Measurements from ENCODE around the gene ZNF506.
A peak's percentile ranks its signal among the peaks of the same experiment; 100 is the strongest.
"Not testable (repeated sequence)": the region's sequence is repeated elsewhere in the genome, so short reads cannot be mapped to it uniquely, and the experiment has no call there.

Gene ZNF506

DNA sequence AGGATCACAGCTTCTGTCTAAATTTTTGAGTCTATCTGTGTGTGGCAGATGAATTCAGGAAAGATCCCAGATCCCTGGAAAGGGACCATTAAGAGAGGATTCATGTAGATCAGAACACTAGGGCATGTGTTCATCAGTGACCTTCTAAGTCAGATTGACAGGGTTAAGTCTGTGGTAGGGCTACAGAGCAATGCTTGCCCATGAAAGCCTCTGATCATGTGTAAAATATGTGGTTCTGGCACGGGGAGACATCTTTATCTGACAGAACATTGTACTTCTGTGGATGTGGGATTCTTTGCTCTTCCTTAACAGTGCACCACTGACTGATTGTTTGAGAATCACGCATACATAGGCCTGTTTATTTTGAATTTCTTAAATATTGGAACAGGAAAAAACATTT, 42.9 kb downstream of the ZNF506 start:
- DNase-seq (ENCODE audit: low spot score), result no peak

DNA sequence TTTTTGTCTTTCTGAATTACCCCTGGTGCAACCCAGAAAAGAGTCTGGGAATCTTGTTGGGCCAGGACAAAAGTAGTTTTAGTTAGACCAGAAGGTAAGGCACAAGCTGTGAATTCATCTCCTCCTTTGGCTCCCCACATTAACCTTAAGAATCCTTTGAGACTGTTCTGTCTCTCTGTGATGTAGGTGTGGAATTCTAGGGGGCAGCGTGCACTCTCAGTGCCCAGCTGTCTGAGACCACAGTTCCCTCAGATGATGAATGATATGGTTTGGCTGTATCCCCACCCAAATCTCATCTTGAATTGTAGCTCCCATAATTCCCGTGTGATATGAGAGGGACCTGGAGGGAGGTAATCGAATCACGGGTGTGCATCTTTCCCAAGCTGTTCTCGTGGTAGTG, 43.9 kb downstream of the ZNF506 start:
- peak; percentile 31 for DNase-seq (ENCODE audit: low spot score)

DNA sequence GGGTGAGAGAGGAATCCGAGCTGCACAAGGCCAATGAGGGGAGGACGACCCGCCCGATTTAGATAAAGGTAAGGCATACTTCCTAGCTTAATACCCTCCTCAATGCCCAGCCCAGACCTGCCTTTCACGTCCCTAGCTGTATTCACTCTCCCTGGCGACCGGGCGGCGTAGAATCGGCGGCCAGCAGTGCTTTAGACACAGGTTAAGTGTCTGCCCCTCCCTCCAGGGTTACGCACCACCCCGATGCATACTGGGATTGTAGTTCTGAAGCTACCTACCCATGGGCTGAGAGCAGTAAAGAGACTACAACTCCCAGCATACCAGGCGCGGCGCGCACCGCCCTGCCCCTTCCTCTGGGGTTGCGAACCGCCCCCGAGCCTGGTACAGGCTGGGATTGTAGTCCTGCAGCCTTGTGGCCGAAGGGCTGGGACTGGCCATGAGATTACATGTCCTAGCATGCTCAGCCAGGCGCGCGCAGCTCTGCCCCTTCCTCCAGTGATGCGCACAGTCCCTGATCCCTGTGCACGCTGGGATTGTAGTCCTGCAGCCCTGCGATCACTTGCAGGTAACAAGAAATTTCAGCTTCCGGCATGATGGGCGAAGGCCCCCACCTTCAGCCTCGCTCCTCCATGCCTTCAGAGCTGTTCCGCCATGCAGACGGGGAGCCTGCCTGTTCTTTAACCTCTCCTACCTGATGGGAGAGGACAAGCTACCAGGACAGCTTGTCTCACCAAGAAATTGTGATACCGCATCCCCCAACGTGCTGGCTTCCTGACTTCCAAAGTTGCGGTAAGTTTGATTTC, 45.1 kb downstream of the ZNF506 start:
- peak; percentile 97 for DNase-seq (ENCODE audit: low spot score)

DNA sequence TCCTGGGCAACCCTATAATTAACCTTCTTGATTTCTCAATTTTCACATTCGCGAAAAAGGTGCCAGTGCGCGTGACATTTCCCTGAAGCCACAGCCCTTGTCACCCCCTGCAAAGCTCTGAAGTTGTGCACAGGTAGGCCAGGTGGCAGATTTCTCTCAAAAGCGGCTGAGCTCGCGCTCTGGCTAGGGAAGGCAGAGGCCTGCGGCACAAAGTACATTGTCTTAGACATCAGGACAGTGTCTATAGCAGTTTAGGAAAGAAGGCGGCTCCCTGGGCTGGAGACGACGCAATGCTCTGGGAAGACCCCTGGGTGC, 45.7 kb downstream of the ZNF506 start:
- DNase-seq (ENCODE audit: low spot score), result no peak

DNA sequence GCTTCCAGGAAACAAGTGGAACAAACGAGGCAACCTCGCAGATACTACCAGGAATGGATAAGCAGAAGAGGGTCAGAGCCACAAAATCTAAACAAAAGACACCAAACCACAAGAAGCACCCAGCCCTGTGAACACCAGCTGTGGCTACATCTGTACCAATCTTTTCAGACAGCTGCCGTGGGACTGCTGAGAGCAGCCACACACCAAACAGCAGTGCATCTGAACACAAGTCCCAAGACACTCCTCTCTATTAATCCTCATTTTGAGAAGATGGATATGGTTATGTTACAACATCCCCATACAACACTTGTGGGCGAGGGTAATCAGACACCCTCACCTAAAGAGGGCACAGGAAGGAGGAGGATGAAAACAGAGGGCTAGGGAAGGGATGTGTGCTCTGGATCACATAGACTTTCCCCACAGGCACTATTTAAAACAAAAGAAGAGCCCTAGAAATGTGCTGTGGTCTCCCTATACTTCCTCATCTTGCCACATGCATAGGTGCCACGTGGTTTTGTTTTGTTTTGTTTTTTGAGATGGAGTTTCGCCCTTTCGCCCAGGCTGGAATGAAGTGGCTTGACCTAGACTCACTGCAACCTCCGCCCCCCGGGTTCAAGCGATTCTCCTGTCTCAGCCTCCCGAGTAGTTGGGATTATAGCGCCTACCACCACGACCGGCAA, 47.1 kb downstream of the ZNF506 start:
- peak; percentile 53 for DNase-seq (ENCODE audit: low spot score)

DNA sequence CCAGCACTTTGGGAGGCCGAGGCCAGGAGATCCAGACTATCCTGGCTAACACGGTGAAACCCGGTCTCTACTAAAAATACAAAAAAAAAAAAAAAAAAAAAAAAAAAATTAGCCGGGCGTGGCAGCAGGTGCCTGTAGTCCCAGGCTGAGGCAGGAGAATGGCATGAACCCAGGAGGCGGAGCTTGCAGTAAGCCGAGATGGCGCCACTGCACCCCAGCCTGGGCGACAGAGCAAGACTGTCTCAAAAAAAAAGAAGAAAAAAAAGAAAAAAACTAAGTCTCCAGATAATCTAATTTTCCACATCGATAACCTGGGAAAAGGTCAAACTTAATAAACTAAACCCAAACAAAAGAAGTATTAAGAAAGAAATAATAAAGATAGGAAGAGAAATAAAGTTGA, 49.6 kb downstream of the ZNF506 start:
- DNase-seq (ENCODE audit: low spot score), result peak; percentile 28

DNA sequence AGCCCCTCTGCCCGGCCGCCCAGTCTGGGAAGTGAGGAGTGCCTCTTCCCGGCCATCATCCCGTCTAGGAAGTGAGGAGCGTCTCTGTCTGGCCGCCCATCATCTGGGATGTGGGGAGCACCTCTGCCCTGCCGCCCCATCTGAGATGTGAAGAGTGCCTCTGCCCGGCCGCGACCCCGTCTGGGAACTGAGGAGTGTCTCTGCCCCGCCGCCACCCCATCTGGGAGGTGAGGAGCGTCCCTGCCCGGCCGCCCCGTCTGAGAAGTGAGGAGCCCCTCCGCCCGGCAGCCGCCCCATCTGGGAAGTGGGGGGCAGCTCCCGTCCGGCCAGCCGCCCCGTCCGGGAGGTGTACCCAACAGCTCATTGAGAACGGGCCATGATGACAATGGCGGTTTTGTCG, 51.6 kb downstream of the ZNF506 start:
- not testable (repeated sequence) for DNase-seq (ENCODE audit: low spot score)

DNA sequence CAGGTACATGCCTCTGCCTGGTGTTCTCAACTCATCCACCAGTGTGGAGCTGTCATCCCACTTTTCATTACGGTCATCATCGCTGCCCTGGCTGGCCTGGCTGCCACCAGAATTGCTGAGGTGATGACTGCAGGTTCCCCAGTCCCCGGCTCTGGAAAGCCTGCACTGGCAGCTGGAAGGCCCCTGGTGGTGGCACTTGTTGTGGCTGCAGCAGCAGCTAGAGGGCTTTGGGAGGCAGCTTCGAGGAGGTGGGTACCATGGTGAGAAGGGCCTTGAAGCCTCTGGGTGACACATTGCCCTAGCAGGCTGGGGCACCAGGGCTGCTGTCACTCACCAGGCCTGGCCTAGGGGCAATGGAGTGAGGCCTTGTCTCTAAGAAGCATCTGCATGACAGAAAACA, 63.4 kb downstream of the ZNF506 start:
- DNase-seq (ENCODE audit: low spot score), result no peak

DNA sequence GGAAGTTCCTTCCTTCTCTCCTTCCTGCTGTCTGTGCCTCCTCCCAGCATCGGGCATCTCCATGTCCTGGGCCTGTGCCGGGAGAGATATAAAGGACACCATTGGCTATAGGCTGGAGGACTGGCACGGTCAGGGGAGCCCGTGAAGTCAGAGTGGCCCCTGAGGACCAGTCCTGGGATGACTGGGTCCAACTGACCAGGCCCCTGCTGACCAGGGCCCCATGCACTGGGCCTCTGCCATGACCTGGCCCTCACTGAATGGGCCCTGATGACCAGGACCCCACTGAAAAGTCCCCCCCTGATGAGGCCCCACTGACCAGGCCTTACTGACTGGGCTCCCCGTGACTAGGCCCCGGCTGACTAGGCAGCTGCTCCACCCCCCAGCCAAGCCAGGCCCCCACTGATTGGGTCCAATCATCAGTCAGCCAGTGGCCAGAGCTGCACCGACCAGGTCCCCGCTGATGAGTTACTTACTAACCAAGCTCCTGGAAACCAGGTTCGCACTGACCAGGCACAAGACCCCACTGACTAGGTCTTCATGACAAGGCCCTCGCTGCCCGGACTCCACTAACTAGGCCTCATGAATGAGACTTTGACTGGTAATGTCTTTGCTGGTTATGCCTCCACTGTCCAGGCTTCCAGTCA, 68.7 kb downstream of the ZNF506 start:
- DNase-seq (ENCODE audit: low spot score), result no peak

DNA sequence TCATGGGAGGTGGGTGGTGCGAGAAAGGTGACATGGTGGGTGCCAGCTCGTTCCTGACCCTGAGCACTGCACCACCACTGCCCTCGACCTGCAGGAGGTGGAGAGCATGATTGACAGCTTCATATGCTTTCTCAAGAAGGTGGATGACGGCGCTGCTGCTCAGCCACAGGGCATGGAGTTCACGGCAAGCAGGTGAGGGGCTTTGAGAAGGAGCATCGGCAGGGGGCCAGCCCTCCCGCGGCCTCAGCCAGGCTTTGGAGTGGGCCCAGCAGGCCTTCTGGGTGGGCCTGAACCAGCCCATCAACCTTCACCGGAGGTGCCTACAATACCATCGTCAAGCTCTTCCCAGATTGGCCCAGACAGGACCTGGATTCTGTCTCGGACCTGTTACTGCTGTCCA, 69.7 kb downstream of the ZNF506 start:
- DNase-seq (ENCODE audit: low spot score), result no peak

DNA sequence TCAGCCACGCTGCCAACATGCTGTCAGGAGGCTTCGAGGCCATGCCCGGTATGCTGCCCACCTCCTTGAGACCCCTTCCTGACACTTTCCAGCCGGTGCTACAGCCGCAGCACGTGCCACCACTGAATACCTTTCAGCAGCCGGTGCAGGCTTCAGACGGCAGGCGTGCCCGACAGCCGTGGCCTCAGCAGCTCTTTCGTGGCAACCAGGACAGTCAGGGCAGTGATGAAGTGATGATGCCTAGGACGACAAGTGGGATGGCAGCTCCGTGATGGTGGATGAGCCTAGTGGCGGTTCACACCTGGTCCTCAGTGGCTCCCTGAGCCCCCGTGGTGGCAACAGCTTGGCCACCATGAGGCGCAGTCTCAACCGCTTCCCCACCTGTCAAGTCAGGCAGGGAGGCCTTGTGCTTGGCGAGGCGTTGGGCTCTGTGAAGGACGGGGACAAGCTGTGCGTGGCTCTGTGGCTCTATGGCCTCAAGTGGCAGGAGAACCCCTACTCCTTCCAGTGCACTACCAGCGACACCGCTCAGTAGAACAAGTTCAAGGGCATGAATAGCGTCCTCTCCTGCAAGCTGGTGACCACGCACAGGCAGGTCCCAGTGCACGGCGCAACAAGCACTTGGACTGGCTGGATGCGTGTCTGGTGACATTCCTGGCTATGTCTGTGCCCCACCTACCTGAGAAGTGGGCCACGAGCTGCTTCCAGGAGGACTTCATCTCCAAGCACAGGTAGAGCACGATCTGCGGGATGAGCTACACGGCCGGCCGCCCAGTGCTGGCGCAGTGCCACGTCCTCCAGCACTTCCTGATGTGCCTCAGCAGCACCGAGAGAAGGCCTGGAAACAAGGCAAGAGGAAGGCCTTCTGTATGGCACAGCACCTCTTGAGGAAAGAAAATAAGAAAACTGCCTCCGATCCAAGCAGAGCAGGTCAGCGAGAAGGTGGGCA, 70.4 kb downstream of the ZNF506 start:
- no peak for DNase-seq (ENCODE audit: low spot score)

DNA sequence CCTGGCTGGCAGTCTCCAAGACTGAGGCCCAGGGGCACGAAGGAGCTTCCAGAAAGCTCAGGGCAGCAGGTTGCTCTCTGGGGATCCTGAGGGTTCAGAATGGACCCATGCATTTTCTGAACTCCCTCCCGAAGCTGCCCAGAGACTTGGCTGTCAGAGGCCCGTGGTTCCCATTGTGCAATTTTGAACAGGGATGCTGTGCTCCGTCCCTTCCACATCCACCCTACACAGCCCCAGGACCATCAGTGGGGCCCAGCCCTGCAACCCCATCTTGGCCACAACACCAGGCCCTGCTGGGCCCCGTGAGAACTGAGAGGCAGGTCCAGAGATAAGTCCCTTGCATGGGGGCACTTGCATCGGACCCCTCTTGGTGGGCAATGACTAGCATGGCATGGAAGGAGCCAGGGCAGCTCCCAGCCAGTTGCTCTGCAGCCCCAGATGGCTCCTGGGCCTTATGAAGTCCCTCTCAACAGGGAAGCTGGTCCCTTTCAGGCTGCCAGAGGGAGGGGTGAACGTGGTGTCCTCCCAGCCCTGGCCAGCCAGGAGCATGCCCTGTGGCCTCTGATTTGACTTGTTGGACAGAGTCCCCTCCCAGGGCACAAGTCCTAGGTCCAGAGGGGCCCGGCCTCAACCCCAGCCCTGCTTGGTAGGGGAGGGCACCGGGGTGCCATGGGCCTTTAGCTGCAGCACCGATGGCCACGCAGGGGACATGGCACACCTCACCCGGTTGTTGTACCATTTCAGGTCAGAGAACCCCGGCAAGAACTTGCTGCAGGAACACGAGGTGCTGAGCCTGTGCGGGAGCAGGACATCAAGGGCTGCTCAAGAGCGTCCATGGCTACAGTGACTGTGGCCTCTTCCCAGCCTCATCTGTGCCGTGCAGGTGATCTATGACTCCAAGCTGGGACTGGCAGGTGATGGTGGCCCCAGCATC, 71.4 kb downstream of the ZNF506 start:
- DNase-seq (ENCODE audit: low spot score), result no peak

DNA sequence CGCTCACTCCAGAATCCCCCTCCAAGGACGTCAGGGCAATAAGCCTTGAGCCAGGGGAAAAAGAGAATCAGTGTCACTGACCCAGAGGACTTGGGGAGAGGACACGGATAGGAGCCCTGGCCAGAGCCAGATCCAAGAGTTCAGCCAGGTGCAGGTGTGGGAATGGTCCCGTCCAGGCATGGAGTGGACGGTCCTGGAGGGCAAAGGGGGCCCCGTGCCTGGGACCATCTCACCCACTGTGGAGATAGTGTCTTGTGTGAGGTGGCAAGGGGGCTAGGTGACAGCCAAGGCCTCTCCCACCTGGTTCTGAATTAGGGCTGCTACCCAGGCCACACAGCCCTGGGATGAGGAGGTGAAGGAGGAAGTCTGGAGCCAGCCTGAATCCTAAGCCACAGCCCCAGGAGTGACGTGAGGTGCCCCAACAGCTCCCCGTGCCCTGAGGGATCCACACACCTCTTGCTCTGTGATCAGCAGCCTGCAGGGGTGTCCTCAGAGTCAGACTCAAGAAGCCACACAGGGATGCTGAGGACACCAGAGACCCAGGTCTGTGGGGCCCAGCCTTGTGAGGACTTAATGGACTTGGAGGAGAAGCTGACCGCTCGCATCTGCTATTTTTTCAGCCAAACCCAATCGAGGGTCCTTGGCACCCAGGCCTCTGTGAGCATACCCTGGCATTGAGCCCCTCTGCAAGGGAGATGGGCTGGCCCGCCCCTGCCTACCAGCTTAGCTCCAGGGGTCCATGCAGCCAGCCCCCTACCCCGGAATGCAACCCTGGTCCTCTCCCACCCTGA, 72.2 kb downstream of the ZNF506 start:
- DNase-seq (ENCODE audit: low spot score), result no peak

DNA sequence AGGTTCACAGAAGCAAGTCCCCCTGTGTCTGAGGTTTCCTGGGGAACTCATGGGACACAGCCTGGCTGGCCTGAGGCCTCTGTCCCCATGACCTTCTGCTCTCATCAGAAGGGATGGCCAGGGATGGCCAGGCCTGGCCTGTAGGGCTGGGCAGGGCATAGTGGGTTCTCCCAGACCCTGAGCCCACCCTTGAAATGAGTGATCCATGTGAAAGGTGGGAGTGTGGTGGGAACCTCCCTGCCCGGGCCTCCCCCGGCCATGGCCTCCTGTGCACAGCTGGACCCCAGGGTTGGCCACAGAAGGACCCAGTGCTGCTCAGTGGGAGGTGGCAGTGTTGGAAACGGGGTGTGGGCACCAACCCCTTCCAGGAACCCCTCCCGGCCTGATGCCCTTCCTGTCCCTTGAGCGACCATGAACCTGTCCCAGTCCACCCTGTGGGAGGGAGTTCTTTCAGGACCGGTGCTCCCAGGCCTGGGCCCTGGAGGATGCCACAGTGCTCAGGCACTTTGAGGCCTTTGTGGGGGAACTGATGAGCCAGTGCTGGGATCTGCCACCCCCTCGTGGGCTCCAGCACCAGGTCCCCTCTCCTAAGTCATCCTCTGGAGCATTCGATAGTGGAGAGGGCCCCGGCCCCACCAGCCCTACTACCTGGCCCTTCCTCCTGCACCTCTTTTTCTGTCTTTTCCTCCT, 73.2 kb downstream of the ZNF506 start:
- DNase-seq (ENCODE audit: low spot score), result no peak

DNA sequence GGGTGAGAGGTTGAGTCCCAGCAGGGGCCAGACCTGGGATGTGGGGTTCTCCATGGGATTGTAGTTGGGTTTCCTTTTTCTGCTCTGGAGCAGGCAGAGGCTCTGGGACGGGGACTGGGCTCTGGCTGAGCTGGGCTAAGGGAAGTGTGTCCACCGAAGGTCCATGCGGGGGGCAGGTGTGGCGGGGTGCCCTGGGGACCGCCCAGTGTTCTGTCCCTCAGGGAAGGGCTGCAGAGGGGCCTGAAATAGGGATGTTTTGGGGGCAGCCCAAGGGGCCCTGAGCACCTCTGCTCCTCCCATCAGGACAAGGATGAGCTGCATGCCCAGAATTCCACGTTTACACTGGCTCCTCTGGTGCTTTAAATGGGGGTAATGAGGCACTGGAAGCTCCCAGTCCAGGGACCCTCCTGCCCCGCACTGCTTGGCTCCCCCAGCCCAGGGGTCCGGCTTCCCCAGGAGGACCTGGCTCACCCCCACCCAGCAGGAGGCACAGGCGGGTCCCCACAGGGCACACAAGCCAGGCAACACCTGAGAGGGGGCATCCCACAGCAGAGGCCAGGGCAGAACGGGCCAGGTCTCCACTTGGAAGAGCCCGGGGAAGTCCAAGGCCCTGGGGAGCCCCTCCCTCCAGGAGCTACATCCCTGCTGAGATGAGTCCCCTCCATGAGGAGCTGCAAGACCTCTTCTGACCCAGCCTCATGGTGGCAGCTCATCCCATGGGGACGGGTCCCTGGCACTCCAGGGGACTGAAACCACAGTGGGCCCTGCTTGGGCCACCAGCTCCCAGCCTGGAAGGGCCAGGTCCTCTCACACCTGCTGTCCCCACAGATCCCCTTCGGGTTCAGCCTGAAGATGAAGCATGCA, 74.0 kb downstream of the ZNF506 start:
- no peak for DNase-seq (ENCODE audit: low spot score)

DNA sequence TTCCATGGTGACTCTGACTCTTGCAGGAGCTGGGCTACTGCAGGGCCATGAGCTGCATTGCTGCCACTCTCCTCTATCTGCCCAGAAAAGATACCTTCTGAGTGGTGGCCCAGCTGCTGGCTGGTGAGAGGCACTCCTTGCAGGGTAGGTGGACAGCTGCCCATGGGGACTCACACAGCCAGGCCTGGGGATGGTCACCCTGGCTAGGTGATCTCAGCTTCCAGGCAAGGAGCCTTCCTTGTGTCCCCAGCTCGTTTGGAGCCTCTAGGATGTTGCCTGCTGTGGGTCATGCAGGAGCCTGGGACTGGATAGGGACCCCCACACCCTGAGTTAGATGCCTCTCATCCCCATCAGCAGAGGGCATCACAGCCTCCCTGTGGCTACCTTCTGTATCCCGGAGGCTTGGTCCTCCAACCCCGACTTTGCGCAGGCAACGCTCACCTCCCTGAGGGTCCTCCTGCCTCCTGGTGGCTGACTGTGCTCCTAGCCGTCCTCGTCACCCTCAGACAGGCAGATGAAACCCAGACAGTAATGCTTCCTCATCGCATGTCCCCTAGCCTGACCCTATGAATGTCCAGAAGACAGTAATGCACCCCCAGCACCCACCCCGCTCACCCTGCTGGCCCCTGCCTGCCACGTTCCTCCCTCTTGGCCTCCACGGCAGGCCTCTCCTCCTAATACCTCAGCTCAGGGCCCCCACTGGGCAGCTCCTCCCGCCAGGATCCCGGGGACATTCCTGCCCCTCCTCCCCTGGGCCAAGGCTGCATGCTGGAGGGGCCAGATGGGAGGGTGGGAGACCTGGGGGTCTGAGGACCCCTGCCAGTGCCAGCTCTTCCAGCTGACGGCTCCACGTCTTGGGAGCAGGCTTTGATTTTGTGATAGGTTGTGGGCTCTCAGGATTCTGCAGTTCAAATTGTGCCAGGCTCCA, 75.0 kb downstream of the ZNF506 start:
- DNase-seq (ENCODE audit: low spot score), result no peak

DNA sequence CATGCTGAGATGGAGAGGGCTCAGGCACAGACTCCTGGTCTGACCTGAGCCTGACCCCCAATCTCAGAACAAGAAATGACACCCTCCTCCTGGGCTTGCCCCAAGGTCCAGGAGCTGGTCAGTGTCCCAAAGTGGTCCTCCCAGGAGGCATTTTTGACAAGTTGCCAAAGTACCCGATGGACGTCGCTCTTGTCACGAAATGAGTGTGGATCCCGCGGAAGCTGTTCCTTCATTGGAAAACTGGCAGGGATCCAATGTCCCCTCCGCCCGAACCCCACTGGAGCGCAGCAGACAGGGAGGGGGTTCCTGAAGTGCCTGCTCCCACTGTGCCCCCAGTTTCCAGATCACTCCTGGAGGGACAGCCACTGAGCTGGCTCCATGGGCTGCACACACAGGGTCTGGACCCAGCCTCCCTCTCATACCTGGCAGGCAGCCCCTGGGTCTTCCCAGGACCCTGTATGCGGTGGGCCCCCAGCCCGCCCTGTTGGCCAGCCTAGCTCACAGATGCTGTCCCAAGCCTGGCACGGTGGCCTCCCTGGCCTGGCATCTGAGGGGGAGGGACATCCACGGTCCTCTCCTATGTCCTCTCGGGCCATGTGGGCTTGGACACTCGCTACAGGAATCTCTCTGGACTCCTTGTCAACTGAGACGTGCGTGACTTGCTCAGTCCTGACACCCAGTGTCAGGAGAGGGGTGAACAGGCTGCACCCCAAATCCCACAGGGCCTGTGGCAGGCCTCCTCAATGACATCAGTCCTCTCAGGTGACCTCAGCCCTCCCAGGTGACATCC, 75.9 kb downstream of the ZNF506 start:
- DNase-seq (ENCODE audit: low spot score), result peak; percentile 24
